Tibial nerve (tissue), 4 donors: ENCODE measurements around the gene ASB12. TPM values are rescaled to one million over a fixed set of nuclear protein-coding genes. Genes with fewer than 3 reads are reported as not detected.

Experiments used
- DNase-seq, 2 donors: peaks; one replicate each; pipeline ENCODE4 v3.0.0-alpha.2; 2019; ENCODE audit warnings: low spot score in 2 of 2
- H3K27ac ChIP-seq, 4 donors: fragments of 200-600 bp; sonication (generic) in 3 of 4; one replicate each; pipeline ENCODE4 v1.5.1; 2017 to 2019; ENCODE audit warnings: mild to moderate bottlenecking in 1 of 4
- H3K27me3 ChIP-seq, 2 donors: fragments of 200-600 bp; sonication (generic) in 1 of 2; one replicate each; pipeline versions ENCODE4 v1.5.1 to v1.6.0; 2017 to 2019
- H3K36me3 ChIP-seq, 3 donors: fragments of 200-600 bp; sonication (generic); one replicate each; pipeline ENCODE4 v1.5.1; 2018 to 2019
- H3K4me1 ChIP-seq, 4 donors: fragments of 200-600 bp; sonication (generic) in 3 of 4; one replicate each; pipeline ENCODE4 v1.5.1; 2017 to 2019
- H3K4me3 ChIP-seq, 4 donors: fragments of 200-600 bp; sonication (generic) in 3 of 4; one replicate each; pipeline ENCODE4 v1.5.1; 2017 to 2019; ENCODE audit warnings: mild to moderate bottlenecking in 1 of 4, moderate library complexity in 1 of 4
- H3K9me3 ChIP-seq, 4 donors: fragments of 200-600 bp; sonication (generic) in 3 of 4; one replicate each; pipeline ENCODE4 v1.5.1; 2017 to 2019
- CTCF ChIP-seq, 5 experiments: fragments of 200-600 bp in 3 of 5; fragments of 450-650 bp in 2 of 5; sonication (generic) in 3 of 5; IDR thresholded peaks; one replicate each; pipeline ENCODE4 v1.5.1; 2016 to 2019; ENCODE audit warnings: antibody characterized with exemption in 5 of 5, mild to moderate bottlenecking in 3 of 5, moderate library complexity in 2 of 5
- EP300 ChIP-seq, 2 donors: sonication (generic); formaldehyde crosslinking; IDR thresholded peaks; one replicate each; pipeline ENCODE4 v1.6.1; 2017; ENCODE audit warnings: antibody characterized with exemption in 2 of 2, mild to moderate bottlenecking in 1 of 2
- POLR2A ChIP-seq, 2 donors: fragments of 450-650 bp; IDR thresholded peaks; one replicate each; pipeline ENCODE4 v1.6.1; 2017; ENCODE audit warnings: antibody characterized with exemption in 2 of 2, mild to moderate bottlenecking in 2 of 2, moderate library complexity in 2 of 2
- WGBS, 2 donors: methylation state at CpG; one replicate each; pipeline ENCODE4 v1.1.5; 2018; 5-methylcytosine and 5-hydroxymethylcytosine counted together
- total RNA-seq, 4 donors: library from RNA; depleted of rRNA; stranded (reverse); fragments of >200 nt; gene quantifications; one replicate each; pipeline ENCODE4 v1.1.0, GENCODE V29; 2016

Gene ASB12
- total RNA-seq, 4 donors from 2014 or later, result 0.84 TPM; not detected in 3

GRCh38 chrX:64192673-64193072 lies 37.7 kb downstream of the ASB12 start:
- no peaks in the 10 kb centered on the region for H3K9me3 ChIP-seq
- peaks cover 0 to 48% (median 0%) of the 10 kb centered on the region in 3 donors for H3K36me3 ChIP-seq
- TF ChIP-seq EP300 (IDR thresholded peaks at IDR 0.05) (no peak), CTCF (IDR thresholded peaks at IDR 0.05) (no peak), POLR2A (IDR thresholded peaks at IDR 0.05) (no peak)
- no peaks in the 10 kb centered on the region for H3K27me3 ChIP-seq
- no peak for DNase-seq
- no peak overlapping the region for H3K27ac ChIP-seq
- H3K4me3 ChIP-seq, result no peak overlapping the region
- no peaks in the 10 kb centered on the region for H3K4me1 ChIP-seq
- WGBS, 2 donors, result 81 to 89% methylated on average over 4 to 5 of the region's 5 CpGs

GRCh38 chrX:64192040-64192439 lies 38.4 kb downstream of the ASB12 start:
- 85 to 94% methylated on average over 3 of the region's 3 CpGs for WGBS, 2 donors
- Histone ChIP-seq H3K27ac (no peak overlapping the region), H3K4me3 (no peak overlapping the region), H3K36me3 (peaks cover 0 to 52% (median 0%) of the 10 kb centered on the region in 3 donors), H3K4me1 (no peaks in the 10 kb centered on the region), H3K9me3 (no peaks in the 10 kb centered on the region), H3K27me3 (no peaks in the 10 kb centered on the region)
- TF ChIP-seq EP300 (IDR thresholded peaks at IDR 0.05) (no peak), POLR2A (IDR thresholded peaks at IDR 0.05) (no peak), CTCF (IDR thresholded peaks at IDR 0.05) (no peak)
- DNase-seq, result no peak

DNA sequence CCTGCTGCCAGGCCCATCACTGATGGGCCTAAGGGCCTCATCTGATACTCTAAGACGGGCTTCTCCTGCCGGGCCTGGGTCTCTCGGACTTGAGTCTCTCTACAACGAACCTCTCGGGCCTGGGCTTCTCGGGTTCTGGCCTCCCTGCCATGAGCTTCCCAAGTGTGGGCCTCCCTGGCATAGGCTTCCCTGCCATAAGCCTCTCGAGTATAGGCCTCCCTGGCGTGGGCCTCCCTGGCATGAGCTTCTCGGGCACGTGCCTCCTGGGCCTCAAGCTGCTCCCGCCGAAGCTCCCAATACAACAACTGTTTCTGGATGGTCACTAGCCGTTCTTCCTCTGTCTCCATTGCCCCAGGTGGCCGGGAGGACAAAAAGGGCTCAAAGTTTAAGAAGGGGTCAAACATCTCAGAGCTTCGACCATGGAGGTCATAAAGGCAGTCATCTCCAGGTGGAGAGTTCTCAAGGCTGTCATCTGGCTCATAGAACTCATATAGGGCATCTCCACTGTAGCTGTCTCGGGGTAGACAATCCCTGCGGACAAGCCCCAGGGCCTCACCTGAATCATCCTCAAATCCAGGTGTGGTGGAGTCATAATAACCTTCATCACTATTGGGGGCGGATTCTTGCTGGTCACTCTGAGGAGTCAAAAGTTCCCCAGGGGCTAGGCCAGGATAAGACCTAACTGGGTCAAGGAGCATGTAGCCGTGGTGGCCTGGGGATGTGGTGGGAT lies 39.0 kb downstream of the ASB12 start:
- Histone ChIP-seq H3K27me3 (no peaks in the 10 kb centered on the region), H3K4me3 (no peak overlapping the region), H3K36me3 (peaks cover 0 to 52% (median 0%) of the 10 kb centered on the region in 3 donors), H3K27ac (no peak overlapping the region), H3K9me3 (no peaks in the 10 kb centered on the region), H3K4me1 (no peaks in the 10 kb centered on the region)
- no peak for DNase-seq
- 93 to 99% methylated on average over 7 to 19 of the region's 19 CpGs for WGBS, 2 donors
- TF ChIP-seq EP300 (IDR thresholded peaks at IDR 0.05) (no peak), CTCF (IDR thresholded peaks at IDR 0.05) (no peak), POLR2A (IDR thresholded peaks at IDR 0.05) (no peak)

DNA sequence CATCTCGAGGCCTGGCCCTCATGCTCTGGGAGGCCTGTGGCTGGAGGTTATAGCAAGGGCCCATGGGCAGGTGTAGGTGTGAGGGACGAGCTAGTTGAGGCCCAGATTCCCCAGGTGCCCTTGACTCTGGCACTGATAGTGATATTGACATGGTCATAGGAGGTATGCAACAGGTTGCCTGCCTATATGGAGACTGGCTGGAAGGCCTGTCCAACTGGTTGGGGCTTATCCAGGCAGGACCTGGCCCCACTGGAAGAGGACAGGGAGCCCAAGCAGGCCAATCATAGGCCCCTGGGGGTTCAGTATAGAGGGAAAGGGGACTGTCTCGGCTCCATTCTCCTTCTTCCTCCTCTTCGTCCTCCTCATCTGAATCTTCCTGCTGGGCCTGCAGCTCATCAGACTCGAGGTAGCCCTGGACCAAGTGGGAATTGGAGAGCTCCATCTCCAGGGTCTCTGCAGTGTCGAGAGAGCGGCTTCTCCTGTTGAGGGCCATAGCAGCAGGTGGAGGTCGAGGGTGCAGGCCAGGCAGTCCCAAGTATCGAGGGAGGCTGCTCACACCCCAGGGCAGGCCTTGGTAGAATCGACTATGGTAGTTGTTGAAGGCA lies 40.2 kb downstream of the ASB12 start:
- Histone ChIP-seq H3K36me3 (peaks cover 0 to 52% (median 0%) of the 10 kb centered on the region in 3 donors), H3K27ac (no peak overlapping the region), H3K4me1 (no peaks in the 10 kb centered on the region), H3K9me3 (no peaks in the 10 kb centered on the region), H3K27me3 (no peaks in the 10 kb centered on the region), H3K4me3 (no peak overlapping the region)
- 73 to 100% methylated on average over 2 to 9 of the region's 10 CpGs for WGBS, 2 donors
- TF ChIP-seq POLR2A (IDR thresholded peaks at IDR 0.05) (no peak), CTCF (IDR thresholded peaks at IDR 0.05) (no peak), EP300 (IDR thresholded peaks at IDR 0.05) (no peak)
- no peak for DNase-seq

- H3K27ac ChIP-seq, result no peak overlapping the region
- no peak for TF ChIP-seq CTCF (IDR thresholded peaks at IDR 0.05)
- no peak for TF ChIP-seq POLR2A (IDR thresholded peaks at IDR 0.05)
- no peak for TF ChIP-seq EP300 (IDR thresholded peaks at IDR 0.05)
- no peak overlapping the region for H3K4me3 ChIP-seq
- 92 to 98% methylated on average over 3 of the region's 3 CpGs for WGBS, 2 donors
- H3K36me3 ChIP-seq, result peaks cover 0 to 52% (median 0%) of the 10 kb centered on the region in 3 donors
- no peaks in the 10 kb centered on the region for H3K4me1 ChIP-seq
- DNase-seq, result no peak
- no peaks in the 10 kb centered on the region for H3K9me3 ChIP-seq
- no peaks in the 10 kb centered on the region for H3K27me3 ChIP-seq
Observed at GRCh38 chrX:64188901-64189300, 41.5 kb downstream of the ASB12 start.
